G401.6 (cell line): ENCODE data around the gene KCNJ11.

Experiments used
- FAIRE-seq: peaks from 2 replicates; lab custom pipeline; 2012; peaks lifted over from hg19 to GRCh38; lab: Jason Lieb, UNC

Gene KCNJ11

GRCh38 chr11:17389957-17390649, 1.6 kb upstream of the KCNJ11 start:
- FAIRE-seq: no peak

GRCh38 chr11:17389211-17389956, 925 bp upstream of the KCNJ11 start:
- no peak for FAIRE-seq

- no peak for FAIRE-seq
Observed at GRCh38 chr11:17387811-17388210, 648 bp downstream of the KCNJ11 start.

GRCh38 chr11:17387254-17387653, 1.2 kb downstream of the KCNJ11 start:
- no peak for FAIRE-seq

- no peak for FAIRE-seq
Observed at GRCh38 chr11:17386331-17387084, 2.0 kb downstream of the KCNJ11 start.

- FAIRE-seq: no peak
Observed at GRCh38 chr11:17385926-17386325, 2.5 kb downstream of the KCNJ11 start.

GRCh38 chr11:17385492-17385891, 3.0 kb downstream of the KCNJ11 start:
- no peak for FAIRE-seq

- FAIRE-seq: no peak
Observed at GRCh38 chr11:17384002-17384511, 4.4 kb downstream of the KCNJ11 start.

GRCh38 chr11:17383461-17383860, 5.0 kb downstream of the KCNJ11 start:
- no peak for FAIRE-seq

GRCh38 chr11:17382046-17382728, 6.3 kb downstream of the KCNJ11 start:
- no peak for FAIRE-seq

GRCh38 chr11:17381156-17381555, 7.3 kb downstream of the KCNJ11 start:
- no peak for FAIRE-seq

- no peak for FAIRE-seq
Observed at GRCh38 chr11:17379383-17380180, 8.9 kb downstream of the KCNJ11 start.

GRCh38 chr11:17378655-17379054, 9.8 kb downstream of the KCNJ11 start:
- FAIRE-seq: no peak

- no peak for FAIRE-seq
Observed at GRCh38 chr11:17376493-17376892, 12.0 kb downstream of the KCNJ11 start.

GRCh38 chr11:17375547-17375946, 12.9 kb downstream of the KCNJ11 start:
- FAIRE-seq: no peak

- FAIRE-seq: no peak
Observed at GRCh38 chr11:17371614-17372013, 16.8 kb downstream of the KCNJ11 start.

- FAIRE-seq: no peak
Observed at GRCh38 chr11:17369684-17370243, 18.7 kb downstream of the KCNJ11 start.

- no peak for FAIRE-seq
Observed at GRCh38 chr11:17369094-17369493, 19.4 kb downstream of the KCNJ11 start.

GRCh38 chr11:17368551-17368950, 19.9 kb downstream of the KCNJ11 start:
- no peak for FAIRE-seq

- no peak for FAIRE-seq
Observed at GRCh38 chr11:17366495-17366894, 22.0 kb downstream of the KCNJ11 start.

- FAIRE-seq: peak; percentile 89
Observed at GRCh38 chr11:17354601-17354991, 33.9 kb downstream of the KCNJ11 start.
